Panc1 (cell line): ENCODE results near the gene GBP6. TPM values are rescaled to one million over a fixed set of nuclear protein-coding genes. Genes with fewer than 3 reads are reported as not detected.

ENCODE experiments used
- ATAC-seq: fragments of 200-7000 bp; cut with Tn5 transposase; 2 replicates; pipeline ENCODE4 v1.9.1; 2020; ENCODE audit warnings: mild to moderate bottlenecking, moderate library complexity
- Bru-seq: library from RNA; stranded (reverse); fragments of 400-500 nt; gene quantifications from one replicate; lab custom pipeline; 2021; lab: Mats Ljungman, UMichigan
- BruChase-seq, 2 experiments: library from RNA; stranded (reverse); fragments of 400-500 nt; gene quantifications; one replicate each; lab custom pipeline; 2021; lab: Mats Ljungman, UMichigan
- BruUV-seq: library from RNA; stranded (reverse); fragments of 400-500 nt; replicated peaks from 2 replicates; lab custom pipeline; 2021; lab: Mats Ljungman, UMichigan
- CTCF ChIA-PET: fragments of 300-600 bp; sonication (Branson Sonifier 250); formaldehyde crosslinking; loops from one replicate; lab custom pipeline; 2022; ENCODE audit warnings: antibody characterized with exemption; lab: Charles Lee
- POLR2A ChIA-PET: fragments of 300-600 bp; sonication (Branson Sonifier 250); formaldehyde crosslinking; loops from one replicate; lab custom pipeline; 2022; ENCODE audit warnings: antibody characterized with exemption; lab: Charles Lee
- DNase-seq: peaks from one replicate; pipeline ENCODE4 v3.0.0-alpha.2; 2010; ENCODE audit warnings: low read depth, low spot score
- H3K27ac ChIP-seq: 2 replicates; pipeline ENCODE4 v1.5.1; 2011; ENCODE audit warnings: mild to moderate bottlenecking, low read length, inconsistent platforms
- H3K27me3 ChIP-seq: fragments of 200-500 bp; sonication (Bioruptor generic); 2 replicates; pipeline ENCODE4 v1.6.0; 2014; ENCODE audit warnings: low read length, inconsistent platforms; ENCODE audit not compliant: control insufficient read depth, insufficient read depth
- H3K36me3 ChIP-seq: fragments of 200-500 bp; sonication (Bioruptor generic); 2 replicates; pipeline ENCODE4 v1.5.1; 2014; ENCODE audit warnings: inconsistent platforms, mild to moderate bottlenecking, low read length, moderate library complexity; ENCODE audit not compliant: control insufficient read depth, insufficient read depth
- H3K4me1 ChIP-seq: 2 replicates; pipeline ENCODE4 v1.5.1; 2011; ENCODE audit warnings: inconsistent platforms, mild to moderate bottlenecking, low read length, moderate library complexity; ENCODE audit not compliant: control insufficient read depth, insufficient read depth
- H3K4me3 ChIP-seq, 2 experiments: 2 replicates each; pipeline ENCODE4 v1.5.1; 2011 to 2012; ENCODE audit warnings: low read depth in 2 of 2, low read length in 2 of 2, mild to moderate bottlenecking in 2 of 2, inconsistent platforms in 1 of 2, moderate library complexity in 1 of 2
- H3K9me3 ChIP-seq: fragments of 200-500 bp; sonication (Bioruptor generic); 2 replicates; pipeline ENCODE4 v1.5.1; 2014; ENCODE audit warnings: low read depth, mild to moderate bottlenecking, inconsistent platforms, low read length, moderate library complexity; ENCODE audit not compliant: control insufficient read depth, insufficient read depth
- CTCF ChIP-seq: fragments of 450-650 bp; IDR thresholded peaks from 2 replicates; pipeline ENCODE4 v1.5.1; 2017; ENCODE audit warnings: mild to moderate bottlenecking
- POLR2AphosphoS5 ChIP-seq: IDR thresholded peaks from 2 replicates; pipeline ENCODE4 v1.6.1; 2012; ENCODE audit warnings: mild to moderate bottlenecking, low read depth, low read length, moderate library complexity
- REST ChIP-seq, 2 experiments: IDR thresholded peaks; 2 replicates each; pipeline ENCODE4 v1.6.1; 2011 to 2012; ENCODE audit warnings: low read depth in 2 of 2, control low read depth in 1 of 2, low read length in 1 of 2, mild to moderate bottlenecking in 1 of 2, moderate library complexity in 1 of 2; ENCODE audit not compliant: insufficient read depth in 1 of 2
- SIN3A ChIP-seq: IDR thresholded peaks from 2 replicates; pipeline ENCODE4 v1.6.1; 2012; ENCODE audit warnings: low read depth, mild to moderate bottlenecking, low read length, moderate library complexity, borderline replicate concordance; ENCODE audit not compliant: insufficient read depth
- TCF7L2 ChIP-seq: IDR thresholded peaks from 2 replicates; pipeline ENCODE4 v1.6.1; 2011; ENCODE audit warnings: mild to moderate bottlenecking, low read depth, low read length, inconsistent platforms
- in situ Hi-C: cut with HindIII; loops from 2 replicates; pipeline ENCODE4 v1.10.0; 2016; ENCODE audit warnings: low sequenced_read_pairs, low pct_unique_long_range_greater_than_20kb
- intact Hi-C: fragments of 100-400 bp; cut with micrococcal nuclease; formaldehyde crosslinking; loops from one replicate; pipeline ENCODE4 v1.10.0; 2022; ENCODE audit not compliant: unreplicated experiment
- long read RNA-seq: library from polyadenylated mRNA; unstranded; transcript quantifications from one replicate; pipeline ENCODE4 v2.0.0, GENCODE V29; 2021; ENCODE audit not compliant: unreplicated experiment
- polyA plus RNA-seq: library from polyadenylated mRNA; unstranded; fragments of >200 nt; gene quantifications from one replicate; pipeline ENCODE4 v1.2.1, GENCODE V29; 2012; ENCODE audit warnings: missing spikeins; ENCODE audit not compliant: insufficient read length
- total RNA-seq: library from RNA; stranded (reverse); gene quantifications from one replicate; pipeline ENCODE4 v1.2.1, GENCODE V29; 2021; ENCODE audit not compliant: unreplicated experiment

Gene GBP6
- total RNA-seq, result not detected
- polyA plus RNA-seq, result not detected
- not detected for Bru-seq, nascent RNA
- not detected for BruChase-seq, experiment 1, labeled RNA remaining after a 2-hour chase
- not detected for BruChase-seq, experiment 2, labeled RNA remaining after a 6-hour chase
- long read RNA-seq, result 0 reads

GRCh38 chr1:89363638-89364536, at the start of gene GBP6:
Gene GBP6 (plus strand): TSS chr1:89364059. CDS start chr1:89368552, 4,493 bp downstream.
- Histone ChIP-seq H3K36me3 (no peaks in the 10 kb centered on the region), H3K9me3 (no peaks in the 10 kb centered on the region), H3K4me1 (no peaks in the 10 kb centered on the region), H3K27me3 (no peaks in the 10 kb centered on the region), H3K27ac (no peak within 1 kb of the TSS), H3K4me3 (no peak within 1 kb of the TSS)
- DNase-seq (no peak), ATAC-seq (no peak)
- no peak for TF ChIP-seq CTCF
- no peak for TF ChIP-seq SIN3A
- TF ChIP-seq POLR2AphosphoS5, result no peak
- TF ChIP-seq TCF7L2, result no peak
- no peak for TF ChIP-seq REST (IDR thresholded peaks at IDR 0.05; ENCODE audit: insufficient read depth in 1 of 2, low read depth in 2 of 2, low read length in 1 of 2)
- POLR2A ChIA-PET, result no interaction called here
- no TSS peak for BruUV-seq
- intact Hi-C loops (loop anchor here (5.0 kb wide), 1 partner anchor 88 kb away; no protein-coding TSS in a partner anchor), in situ Hi-C loops (no loop called here)
- CTCF ChIA-PET, result no interaction called here

- CTCF ChIA-PET, result no interaction called here
Measured at GRCh38 chr1:89322402-89322801, 41.5 kb upstream of the GBP6 start.

More at GRCh38 chr1:89322402-89322801, 41.5 kb upstream of the GBP6 start:
- POLR2A ChIA-PET, result no interaction called here
- H3K27ac ChIP-seq, result no peak overlapping the region
- ATAC-seq, result no peak
- H3K36me3 ChIP-seq, result no peaks in the 10 kb centered on the region
- H3K27me3 ChIP-seq, result no peaks in the 10 kb centered on the region
- in situ Hi-C loops, result no loop called here
- DNase-seq, result no peak
- TF ChIP-seq POLR2AphosphoS5 (no peak), REST (IDR thresholded peaks at IDR 0.05; ENCODE audit: insufficient read depth in 1 of 2, low read depth in 2 of 2, low read length in 1 of 2) (no peak), TCF7L2 (no peak), CTCF (no peak), SIN3A (no peak)
- intact Hi-C loops, result no loop called here
- no peaks in the 10 kb centered on the region for H3K4me1 ChIP-seq
- no peaks in the 10 kb centered on the region; the same call in 1 of the 2 replicates for H3K9me3 ChIP-seq
- BruUV-seq, result no TSS peak
- no peak overlapping the region for H3K4me3 ChIP-seq
